Neural progenitor cell (in vitro differentiated cells): Measurements from ENCODE around the gene ASRGL1. TPM values are rescaled to one million over a fixed set of nuclear protein-coding genes. Genes with fewer than 3 reads are reported as not detected.
"Not testable (repeated sequence)": the region's sequence is repeated elsewhere in the genome, so short reads cannot be mapped to it uniquely, and the experiment has no call there.

Experiments used
- DNase-seq: peaks from one replicate; pipeline ENCODE4 v3.0.0-alpha.2; 2016; ENCODE audit warnings: low spot score
- H2AFZ ChIP-seq: fragments of 200-600 bp; sonication (generic); replicated peaks from 2 replicates; pipeline ENCODE4 v1.6.1; 2016; ENCODE audit warnings: antibody characterized with exemption
- H3F3A ChIP-seq: fragments of 200-600 bp; sonication (generic); 2 replicates; pipeline ENCODE4 v1.6.1; 2016; ENCODE audit warnings: antibody characterized with exemption, low read depth
- H3K27ac ChIP-seq: fragments of 200-600 bp; sonication (generic); 2 replicates; pipeline ENCODE4 v1.5.1; 2016; ENCODE audit warnings: mild to moderate bottlenecking
- H3K27me3 ChIP-seq: fragments of 200-600 bp; sonication (generic); 2 replicates; pipeline ENCODE4 v1.6.1; 2016; ENCODE audit warnings: mild to moderate bottlenecking, moderate library complexity
- H3K36me3 ChIP-seq: fragments of 200-600 bp; sonication (generic); 2 replicates; pipeline ENCODE4 v1.5.1; 2016
- H3K4me1 ChIP-seq: fragments of 200-600 bp; sonication (generic); 2 replicates; pipeline ENCODE4 v1.6.1; 2016; ENCODE audit warnings: mixed run types
- H3K4me2 ChIP-seq: fragments of 200-600 bp; sonication (generic); 2 replicates; pipeline ENCODE4 v1.6.1; 2016
- H3K4me3 ChIP-seq: fragments of 200-600 bp; sonication (generic); 2 replicates; pipeline ENCODE4 v1.5.1; 2016
- H3K79me2 ChIP-seq: fragments of 200-600 bp; sonication (generic); 2 replicates; pipeline ENCODE4 v1.6.1; 2016; ENCODE audit warnings: low read depth
- H3K9ac ChIP-seq: fragments of 200-600 bp; sonication (generic); 2 replicates; pipeline ENCODE4 v1.6.1; 2016
- H3K9me3 ChIP-seq: fragments of 200-600 bp; sonication (generic); 2 replicates; pipeline ENCODE4 v1.5.1; 2016; ENCODE audit warnings: low read depth
- H4K20me1 ChIP-seq: fragments of 200-600 bp; sonication (generic); 2 replicates; pipeline ENCODE4 v1.6.1; 2016; ENCODE audit warnings: low read depth
- H3K27ac Mint-ChIP-seq: 3 replicates; pipeline ENCODE4 v1.8.0; 2021; ENCODE audit warnings: mixed read lengths
- H3K27me3 Mint-ChIP-seq: 2 replicates; pipeline ENCODE4 v1.8.0; 2022; ENCODE audit warnings: low read depth, mild to moderate bottlenecking, inconsistent platforms, moderate library complexity, mixed read lengths; ENCODE audit not compliant: insufficient read depth
- H3K36me3 Mint-ChIP-seq: 3 replicates; pipeline ENCODE4 v1.8.0; 2021; ENCODE audit warnings: mixed read lengths
- H3K4me1 Mint-ChIP-seq: 3 replicates; pipeline ENCODE4 v1.8.0; 2021; ENCODE audit warnings: mixed read lengths
- H3K4me3 Mint-ChIP-seq: 3 replicates; pipeline ENCODE4 v1.8.0; 2021; ENCODE audit warnings: mild to moderate bottlenecking, moderate library complexity, mixed read lengths
- H3K9me3 Mint-ChIP-seq: 3 replicates; pipeline ENCODE4 v1.8.0; 2020; ENCODE audit warnings: mixed read lengths
- EZH2 ChIP-seq: fragments of 200-600 bp; sonication (generic); IDR thresholded peaks from 2 replicates; pipeline ENCODE4 v1.6.1; 2017; ENCODE audit warnings: antibody characterized with exemption, mild to moderate bottlenecking, moderate library complexity
- EZH2phosphoT487 ChIP-seq: fragments of 200-600 bp; sonication (generic); IDR thresholded peaks from 2 replicates; pipeline ENCODE4 v1.6.1; 2017; ENCODE audit warnings: antibody characterized with exemption
- total RNA-seq: library from RNA; depleted of rRNA; stranded (reverse); fragments of >200 nt; gene quantifications from 2 replicates; pipeline ENCODE4 v1.2.3, GENCODE V29; 2015; ENCODE audit warnings: low replicate concordance
- TF ChIP-seq, protein P1 (sequence below): fragments of 200-600 bp; sonication (generic); IDR thresholded peaks from 2 replicates; pipeline ENCODE4 v1.5.1; 2017; ENCODE audit warnings: antibody characterized with exemption, mild to moderate bottlenecking

ASRGL1 gene
- total RNA-seq, 1 donor from 2014 or later, result 56.8 TPM

GRCh38 chr11:62341588-62341987, 4.3 kb downstream of the ASRGL1 start:
- Histone ChIP-seq H4K20me1 (peaks cover 9% of the 10 kb centered on the region), H3K27ac (no peak overlapping the region), H3K9ac (no peak overlapping the region), H3K4me1 (peaks cover 8% of the 10 kb centered on the region), H3K79me2 (no peaks in the 10 kb centered on the region), H3F3A (no peaks in the 10 kb centered on the region), H3K9me3 (no peaks in the 10 kb centered on the region), H3K4me3 (no peak overlapping the region), H3K36me3 (no peaks in the 10 kb centered on the region), H3K27me3 (peaks cover 4% of the 10 kb centered on the region), H2AFZ (no peak overlapping the region), H3K4me2 (no peak overlapping the region)
- Mint-ChIP-seq H3K36me3 (peaks cover 20% of the 10 kb centered on the region), H3K9me3 (no peaks in the 10 kb centered on the region), H3K4me1 (peaks cover 29% of the 10 kb centered on the region), H3K27me3 (peaks cover 2% of the 10 kb centered on the region), H3K27ac (no peak overlapping the region), H3K4me3 (no peak overlapping the region)
- DNase-seq, result no peak
- TF ChIP-seq EZH2phosphoT487, result no peak
- no peak for TF ChIP-seq EZH2
- TF ChIP-seq, protein P1, sequence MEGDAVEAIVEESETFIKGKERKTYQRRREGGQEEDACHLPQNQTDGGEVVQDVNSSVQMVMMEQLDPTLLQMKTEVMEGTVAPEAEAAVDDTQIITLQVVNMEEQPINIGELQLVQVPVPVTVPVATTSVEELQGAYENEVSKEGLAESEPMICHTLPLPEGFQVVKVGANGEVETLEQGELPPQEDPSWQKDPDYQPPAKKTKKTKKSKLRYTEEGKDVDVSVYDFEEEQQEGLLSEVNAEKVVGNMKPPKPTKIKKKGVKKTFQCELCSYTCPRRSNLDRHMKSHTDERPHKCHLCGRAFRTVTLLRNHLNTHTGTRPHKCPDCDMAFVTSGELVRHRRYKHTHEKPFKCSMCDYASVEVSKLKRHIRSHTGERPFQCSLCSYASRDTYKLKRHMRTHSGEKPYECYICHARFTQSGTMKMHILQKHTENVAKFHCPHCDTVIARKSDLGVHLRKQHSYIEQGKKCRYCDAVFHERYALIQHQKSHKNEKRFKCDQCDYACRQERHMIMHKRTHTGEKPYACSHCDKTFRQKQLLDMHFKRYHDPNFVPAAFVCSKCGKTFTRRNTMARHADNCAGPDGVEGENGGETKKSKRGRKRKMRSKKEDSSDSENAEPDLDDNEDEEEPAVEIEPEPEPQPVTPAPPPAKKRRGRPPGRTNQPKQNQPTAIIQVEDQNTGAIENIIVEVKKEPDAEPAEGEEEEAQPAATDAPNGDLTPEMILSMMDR, result no peak

GRCh38 chr11:62343646-62344190, 6.5 kb downstream of the ASRGL1 start:
- H3K27me3 ChIP-seq, H3K36me3 ChIP-seq, H3K27ac Mint-ChIP-seq, H3F3A ChIP-seq, H4K20me1 ChIP-seq, H3K27ac ChIP-seq, H2AFZ ChIP-seq, H3K4me1 ChIP-seq, H3K79me2 ChIP-seq, H3K9me3 ChIP-seq, H3K4me2 ChIP-seq, H3K4me3 ChIP-seq, H3K27me3 Mint-ChIP-seq, DNase-seq, H3K9ac ChIP-seq, H3K9me3 Mint-ChIP-seq, H3K4me3 Mint-ChIP-seq: not testable (repeated sequence)
- Mint-ChIP-seq H3K4me1 (peaks cover 17% of the 10 kb centered on the region), H3K36me3 (peaks cover 19% of the 10 kb centered on the region)

DNA sequence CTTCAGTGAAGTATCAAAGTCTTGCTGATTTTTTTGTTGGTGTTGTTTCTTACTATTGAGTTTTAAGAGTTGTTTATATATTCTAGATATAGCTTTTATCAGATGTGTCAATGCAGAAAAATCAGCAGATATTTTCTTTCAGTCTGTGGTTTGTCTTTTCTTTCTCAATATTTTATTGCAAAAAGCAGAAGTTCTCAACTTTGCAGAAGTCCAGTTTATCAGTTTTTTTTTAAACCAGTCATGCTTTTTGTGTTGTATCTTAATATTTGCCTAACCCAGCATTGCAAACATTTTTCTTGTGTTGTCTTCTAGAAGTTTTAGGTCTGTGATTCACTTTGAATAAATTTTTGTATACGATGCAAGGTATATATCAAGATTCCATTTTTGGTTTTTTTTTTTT, 7.0 kb downstream of the ASRGL1 start:
- no peaks in the 10 kb centered on the region for H3K9me3 Mint-ChIP-seq
- no peak overlapping the region for H3K4me2 ChIP-seq
- H3K27ac Mint-ChIP-seq, result no peak overlapping the region
- no peak overlapping the region for H3K9ac ChIP-seq
- no peak overlapping the region for H2AFZ ChIP-seq
- H3K27me3 ChIP-seq, result no peaks in the 10 kb centered on the region
- no peaks in the 10 kb centered on the region for H3F3A ChIP-seq
- H3K4me3 ChIP-seq, result no peak overlapping the region
- H3K4me1 Mint-ChIP-seq, result peaks cover 15% of the 10 kb centered on the region
- H3K79me2 ChIP-seq, result no peaks in the 10 kb centered on the region
- no peak for TF ChIP-seq EZH2phosphoT487
- TF ChIP-seq, protein P1, result no peak
- no peak for TF ChIP-seq EZH2
- no peaks in the 10 kb centered on the region for H3K9me3 ChIP-seq
- peaks cover 9% of the 10 kb centered on the region for H4K20me1 ChIP-seq
- peaks cover 2% of the 10 kb centered on the region for H3K27me3 Mint-ChIP-seq
- no peak for DNase-seq
- no peaks in the 10 kb centered on the region for H3K36me3 ChIP-seq
- H3K27ac ChIP-seq, result no peak overlapping the region
- peaks cover 19% of the 10 kb centered on the region for H3K36me3 Mint-ChIP-seq
- no peak overlapping the region for H3K4me3 Mint-ChIP-seq
- peaks cover 4% of the 10 kb centered on the region for H3K4me1 ChIP-seq

- H3K4me1 Mint-ChIP-seq, result peaks cover 13% of the 10 kb centered on the region
- no peak for TF ChIP-seq EZH2phosphoT487
- TF ChIP-seq EZH2, result no peak
- TF ChIP-seq, protein P1, result no peak
These were observed 8.6 kb downstream of the ASRGL1 start for GRCh38 chr11:62345861-62346260.

More at GRCh38 chr11:62345861-62346260, 8.6 kb downstream of the ASRGL1 start:
- Mint-ChIP-seq H3K27ac (no peak overlapping the region), H3K36me3 (peaks cover 23% of the 10 kb centered on the region), H3K9me3 (no peaks in the 10 kb centered on the region), H3K4me3 (no peak overlapping the region), H3K27me3 (no peaks in the 10 kb centered on the region)
- Histone ChIP-seq H3K36me3 (no peaks in the 10 kb centered on the region), H3K4me3 (no peak overlapping the region), H3K79me2 (no peaks in the 10 kb centered on the region), H2AFZ (no peak overlapping the region), H3K9me3 (no peaks in the 10 kb centered on the region), H3K4me1 (no peaks in the 10 kb centered on the region), H3K4me2 (no peak overlapping the region), H3K27ac (no peak overlapping the region), H3K27me3 (no peaks in the 10 kb centered on the region), H3F3A (no peaks in the 10 kb centered on the region), H4K20me1 (no peaks in the 10 kb centered on the region), H3K9ac (no peak overlapping the region)
- no peak for DNase-seq
